B cell (primary cell): ENCODE measurements around the gene TRIM66. TPM values are rescaled to one million over a fixed set of nuclear protein-coding genes. Genes with fewer than 3 reads are reported as not detected.

Source experiments
- ATAC-seq: fragments of 200-7000 bp; cut with Tn5 transposase; one replicate; pipeline ENCODE4 v1.10.0; 2021; ENCODE audit warnings: low read depth, mild to moderate bottlenecking, moderate number of reproducible peaks, moderate library complexity
- CTCF ChIA-PET: fragments of 350-600 bp; sonication (Branson Sonifier 250); formaldehyde crosslinking; loops from one replicate; lab custom pipeline; 2021; ENCODE audit warnings: antibody characterized with exemption, inconsistent platforms; lab: Charles Lee
- POLR2A ChIA-PET: fragments of 350-600 bp; sonication (Branson Sonifier 250); formaldehyde crosslinking; loops from one replicate; lab custom pipeline; 2021; ENCODE audit warnings: antibody characterized with exemption; lab: Charles Lee
- DNase-seq: peaks from one replicate; pipeline ENCODE4 v3.0.0; 2013
- H2AFZ ChIP-seq: 2 replicates; pipeline ENCODE4 v1.6.1; 2012; ENCODE audit warnings: mild to moderate bottlenecking, low read depth, low read length; ENCODE audit not compliant: insufficient read depth, poor library complexity, severe bottlenecking
- H3K27ac ChIP-seq, 2 donors: 1 replicate in 1 of 2; 2 replicates in 1 of 2; pipeline ENCODE4 v1.5.1; 2012 to 2013; ENCODE audit warnings: low read length in 2 of 2, mild to moderate bottlenecking in 2 of 2, moderate library complexity in 1 of 2
- H3K27me3 ChIP-seq, 4 experiments: fragments of 200-600 bp in 1 of 4; sonication (generic) in 1 of 4; replicated peaks in 1 of 4; 1 replicate in 2 of 4; 2 replicates in 2 of 4; pipeline versions ENCODE4 v1.6.1 to v1.7.0; 2013 to 2016; ENCODE audit warnings: low read length in 3 of 4, mild to moderate bottlenecking in 2 of 4, mixed read lengths in 1 of 4, moderate library complexity in 1 of 4; ENCODE audit not compliant: insufficient read depth in 4 of 4, control insufficient read depth in 3 of 4; ENCODE audit errors: control extremely low read depth in 1 of 4
- H3K36me3 ChIP-seq, 2 experiments: replicated peaks in 1 of 2; 1 replicate in 1 of 2; 2 replicates in 1 of 2; pipeline versions ENCODE4 v1.6.1 to v1.7.1; 2013; ENCODE audit warnings: low read length in 1 of 2; ENCODE audit not compliant: insufficient read depth in 2 of 2, control insufficient read depth in 1 of 2; ENCODE audit errors: control extremely low read depth in 1 of 2, extremely low read depth in 1 of 2
- H3K4me1 ChIP-seq, 2 donors: fragments of 200-600 bp in 1 of 2; sonication (generic) in 1 of 2; 1 replicate in 1 of 2; 2 replicates in 1 of 2; pipeline versions ENCODE4 v1.5.1 to v1.6.1; 2013 to 2017; ENCODE audit warnings: low read length in 2 of 2; ENCODE audit not compliant: control insufficient read depth in 2 of 2, insufficient read depth in 2 of 2
- H3K4me2 ChIP-seq: replicated peaks from 2 replicates; pipeline ENCODE3; 2012; ENCODE audit warnings: mild to moderate bottlenecking, low read depth, low read length; ENCODE audit not compliant: poor library complexity, severe bottlenecking
- H3K4me3 ChIP-seq, 5 experiments: fragments of 200-600 bp in 1 of 5; sonication (generic) in 1 of 5; 1 replicate in 3 of 5; 2 replicates in 2 of 5; pipeline versions ENCODE4 v1.5.1 to v1.7.0; 2011 to 2016; ENCODE audit warnings: low read length in 4 of 5, mild to moderate bottlenecking in 4 of 5, low read depth in 2 of 5, control low read depth in 1 of 5, moderate library complexity in 1 of 5; ENCODE audit not compliant: insufficient read depth in 1 of 5; ENCODE audit errors: control extremely low read depth in 1 of 5, extremely low read depth in 1 of 5
- H3K79me2 ChIP-seq: fragments of 200-600 bp; sonication (generic); one replicate; pipeline ENCODE4 v1.6.0; 2016; ENCODE audit warnings: low read length; ENCODE audit not compliant: control insufficient read depth, insufficient read depth
- H3K9ac ChIP-seq: fragments of 200-600 bp; sonication (generic); 2 replicates; pipeline ENCODE4 v1.6.1; 2017; ENCODE audit warnings: mild to moderate bottlenecking, low read length, moderate library complexity
- H3K9me3 ChIP-seq, 3 donors: one replicate each; pipeline versions ENCODE4 v1.6.1 to v1.7.1; 2013; ENCODE audit warnings: low read length in 2 of 3; ENCODE audit not compliant: control insufficient read depth in 2 of 3, insufficient read depth in 1 of 3; ENCODE audit errors: control extremely low read depth in 1 of 3
- H4K20me1 ChIP-seq: 2 replicates; pipeline ENCODE4 v1.6.0; 2012; ENCODE audit warnings: mild to moderate bottlenecking, low read length; ENCODE audit not compliant: insufficient read depth, control insufficient read depth, poor library complexity, severe bottlenecking
- H3K27ac Mint-ChIP-seq: one replicate; pipeline ENCODE4 v1.8.0; 2021; ENCODE audit warnings: mixed read lengths
- H3K27me3 Mint-ChIP-seq: one replicate; pipeline ENCODE4 v1.8.0; 2021; ENCODE audit warnings: mixed read lengths
- H3K4me1 Mint-ChIP-seq: one replicate; pipeline ENCODE4 v1.8.0; 2021; ENCODE audit warnings: mixed read lengths
- H3K4me3 Mint-ChIP-seq: one replicate; pipeline ENCODE4 v1.8.0; 2021; ENCODE audit warnings: mixed read lengths
- H3K9me3 Mint-ChIP-seq: one replicate; pipeline ENCODE4 v1.8.0; 2022; ENCODE audit warnings: mixed read lengths; ENCODE audit not compliant: insufficient read depth
- EZH2 ChIP-seq: IDR thresholded peaks from 2 replicates; pipeline ENCODE4 v1.6.1; 2012; ENCODE audit warnings: borderline replicate concordance, low read depth, mild to moderate bottlenecking, moderate library complexity, low read length; ENCODE audit not compliant: insufficient read depth, poor library complexity, severe bottlenecking
- WGBS: methylation state at CpG from one replicate; pipeline ENCODE4 v1.1.5; 2013; ENCODE audit warnings: missing lambda C conversion rate; ENCODE audit not compliant: insufficient coverage; 5-methylcytosine and 5-hydroxymethylcytosine counted together
- intact Hi-C: fragments of 100-400 bp; cut with micrococcal nuclease; formaldehyde crosslinking; loops from one replicate; pipeline ENCODE4 v1.10.0; 2022
- polyA plus RNA-seq: library from polyadenylated mRNA; depleted of rRNA; stranded (reverse); fragments of >200 nt; gene quantifications from 2 replicates; pipeline ENCODE4 v1.2.3, GENCODE V29; 2012
- total RNA-seq, 2 donors: library from RNA; stranded (reverse); fragments of 120-200 nt in 1 of 2; gene quantifications; 1 replicate in 1 of 2; 2 replicates in 1 of 2; pipeline versions ENCODE4 v1.2.3 to v1.2.4, GENCODE V29; 2013 to 2022
- TF ChIP-seq, protein P1 (sequence below): fragments of 200-600 bp; IDR thresholded peaks from one replicate; pipeline ENCODE4 v1.8.0; 2022; ENCODE audit warnings: antibody characterized with exemption, mild to moderate bottlenecking

The TRIM66 gene
- total and polyA plus RNA-seq, 2 donors (not counting 1 experiment from before 2014, with no cell fraction given) = 11.1 to 21.1 TPM

- H3K9me3 Mint-ChIP-seq = no peaks in the 10 kb centered on the region
- no peak overlapping the region for H3K9ac ChIP-seq
- TF ChIP-seq, protein P1, sequence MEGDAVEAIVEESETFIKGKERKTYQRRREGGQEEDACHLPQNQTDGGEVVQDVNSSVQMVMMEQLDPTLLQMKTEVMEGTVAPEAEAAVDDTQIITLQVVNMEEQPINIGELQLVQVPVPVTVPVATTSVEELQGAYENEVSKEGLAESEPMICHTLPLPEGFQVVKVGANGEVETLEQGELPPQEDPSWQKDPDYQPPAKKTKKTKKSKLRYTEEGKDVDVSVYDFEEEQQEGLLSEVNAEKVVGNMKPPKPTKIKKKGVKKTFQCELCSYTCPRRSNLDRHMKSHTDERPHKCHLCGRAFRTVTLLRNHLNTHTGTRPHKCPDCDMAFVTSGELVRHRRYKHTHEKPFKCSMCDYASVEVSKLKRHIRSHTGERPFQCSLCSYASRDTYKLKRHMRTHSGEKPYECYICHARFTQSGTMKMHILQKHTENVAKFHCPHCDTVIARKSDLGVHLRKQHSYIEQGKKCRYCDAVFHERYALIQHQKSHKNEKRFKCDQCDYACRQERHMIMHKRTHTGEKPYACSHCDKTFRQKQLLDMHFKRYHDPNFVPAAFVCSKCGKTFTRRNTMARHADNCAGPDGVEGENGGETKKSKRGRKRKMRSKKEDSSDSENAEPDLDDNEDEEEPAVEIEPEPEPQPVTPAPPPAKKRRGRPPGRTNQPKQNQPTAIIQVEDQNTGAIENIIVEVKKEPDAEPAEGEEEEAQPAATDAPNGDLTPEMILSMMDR = no peak
- no peak for TF ChIP-seq EZH2
- no peaks in the 10 kb centered on the region for H3K9me3 ChIP-seq
- intact Hi-C loops = no loop called here
- H3K36me3 ChIP-seq = peaks cover 0 to 5% of the 10 kb centered on the region in 2 experiments
- no peak overlapping the region for H3K4me3 ChIP-seq
- H2AFZ ChIP-seq = no peak overlapping the region
- no peak for ATAC-seq
- ChIA-PET POLR2A (no interaction called here), CTCF (interaction anchor here (0.6 kb wide), 1 partner anchor 1842 kb away, joined by 3 read pairs; no protein-coding TSS in a partner anchor)
- no peak overlapping the region for H3K4me3 Mint-ChIP-seq
- no peaks in the 10 kb centered on the region for H3K79me2 ChIP-seq
- no peaks in the 10 kb centered on the region for H3K4me1 ChIP-seq
- no peaks in the 10 kb centered on the region for H3K27me3 ChIP-seq
- no peak for DNase-seq
- no peak overlapping the region for H3K27ac Mint-ChIP-seq
- H4K20me1 ChIP-seq = no peaks in the 10 kb centered on the region
- no peak overlapping the region for H3K27ac ChIP-seq
- 97% methylated on average over 7 of the region's 15 CpGs for WGBS
- no peaks in the 10 kb centered on the region for H3K4me1 Mint-ChIP-seq
- H3K4me2 ChIP-seq = no peak overlapping the region
- no peaks in the 10 kb centered on the region for H3K27me3 Mint-ChIP-seq
Measured at GRCh38 chr11:8658321-8659057, 24.0 kb downstream of the TRIM66 start.

- no peak for ATAC-seq
- Histone ChIP-seq H4K20me1 (no peaks in the 10 kb centered on the region), H3K9me3 (no peaks in the 10 kb centered on the region), H3K4me1 (no peaks in the 10 kb centered on the region), H3K27me3 (no peaks in the 10 kb centered on the region), H3K4me3 (no peak overlapping the region), H3K79me2 (no peaks in the 10 kb centered on the region), H3K36me3 (peaks cover 0 to 2% of the 10 kb centered on the region in 2 experiments), H3K4me2 (no peak overlapping the region), H2AFZ (no peak overlapping the region), H3K27ac (no peak overlapping the region), H3K9ac (no peak overlapping the region)
- H3K4me3 Mint-ChIP-seq = no peak overlapping the region
- 100% methylated on average over 1 of the region's 2 CpGs for WGBS
- DNase-seq = no peak
- H3K27ac Mint-ChIP-seq = no peak overlapping the region
- no peaks in the 10 kb centered on the region for H3K27me3 Mint-ChIP-seq
- ChIA-PET CTCF (no interaction called here), POLR2A (no interaction called here)
- H3K4me1 Mint-ChIP-seq = no peaks in the 10 kb centered on the region
- H3K9me3 Mint-ChIP-seq = no peaks in the 10 kb centered on the region
- TF ChIP-seq, protein P1 = no peak
- no peak for TF ChIP-seq EZH2
- intact Hi-C loops = no loop called here
Measured at GRCh38 chr11:8656291-8656690, 26.2 kb downstream of the TRIM66 start.
